H1 (cell line): ENCODE data around the gene FITM2. TPM values are rescaled to one million over a fixed set of nuclear protein-coding genes. Genes with fewer than 3 reads are reported as not detected.

Experiments
- CTCF ChIA-PET: fragments of 300-600 bp; sonication (Branson Sonifier 250); formaldehyde crosslinking; loops from one replicate; lab custom pipeline; 2021; ENCODE audit not compliant: partially characterized antibody; lab: Charles Lee
- POLR2A ChIA-PET: fragments of 300-600 bp; sonication (Branson Sonifier 250); formaldehyde crosslinking; loops from one replicate; lab custom pipeline; 2021; ENCODE audit warnings: inconsistent platforms; ENCODE audit not compliant: partially characterized antibody; lab: Charles Lee
- DNase-seq, 2 experiments: peaks; one replicate each; pipeline versions ENCODE4 v3.0.0 to v3.0.0-alpha.2; 2010 to 2022; ENCODE audit warnings: low spot score in 2 of 2, low read depth in 1 of 2, mixed read lengths in 1 of 2
- FAIRE-seq: peaks from 2 replicates; lab custom pipeline; 2011; peaks lifted over from hg19 to GRCh38; lab: Jason Lieb, UNC
- H2AFZ ChIP-seq: 2 replicates; pipeline ENCODE4 v1.8.1; 2012; ENCODE audit warnings: low read length, inconsistent platforms
- H2AK5ac ChIP-seq: 2 replicates; pipeline ENCODE4 v1.6.1; 2013; ENCODE audit warnings: low read depth, low read length
- H2BK120ac ChIP-seq: replicated peaks from 2 replicates; pipeline ENCODE3; 2013; ENCODE audit warnings: low read depth, low read length, inconsistent platforms
- H2BK12ac ChIP-seq: 2 replicates; pipeline ENCODE4 v1.6.1; 2013; ENCODE audit warnings: low read depth, low read length
- H2BK15ac ChIP-seq: 2 replicates; pipeline ENCODE4 v1.6.1; 2013; ENCODE audit warnings: low read length
- H2BK20ac ChIP-seq: 2 replicates; pipeline ENCODE4 v1.6.1; 2013; ENCODE audit warnings: low read length
- H2BK5ac ChIP-seq: 2 replicates; pipeline ENCODE4 v1.6.1; 2013; ENCODE audit warnings: low read depth, low read length
- H3K14ac ChIP-seq: 2 replicates; pipeline ENCODE4 v1.6.1; 2013; ENCODE audit warnings: inconsistent platforms; ENCODE audit not compliant: insufficient read length
- H3K18ac ChIP-seq: 2 replicates; pipeline ENCODE4 v1.6.1; 2013; ENCODE audit warnings: low read length; ENCODE audit errors: extremely low read depth
- H3K23ac ChIP-seq: 2 replicates; pipeline ENCODE4 v1.6.1; 2013; ENCODE audit warnings: inconsistent platforms; ENCODE audit not compliant: insufficient read length
- H3K23me2 ChIP-seq: 2 replicates; pipeline ENCODE4 v1.6.1; 2013; ENCODE audit warnings: low read depth, low read length
- H3K27ac ChIP-seq: 2 replicates; pipeline ENCODE4 v1.6.1; 2011; ENCODE audit warnings: low read depth, low read length, inconsistent platforms
- H3K27me3 ChIP-seq, 4 experiments: replicated peaks in 1 of 4; 1 replicate in 1 of 4; 2 replicates in 3 of 4; pipeline versions ENCODE4 v1.6.1 to v1.8.1; 2011 to 2013; ENCODE audit warnings: low read length in 3 of 4, mild to moderate bottlenecking in 3 of 4, inconsistent platforms in 2 of 4, mixed read lengths in 2 of 4, moderate library complexity in 1 of 4; ENCODE audit not compliant: control insufficient read depth in 3 of 4, insufficient read depth in 3 of 4; ENCODE audit errors: extremely low read depth in 1 of 4
- H3K36me3 ChIP-seq, 4 experiments: 2 replicates each; pipeline versions ENCODE4 v1.6.1 to v1.8.1; 2011 to 2013; ENCODE audit warnings: mild to moderate bottlenecking in 4 of 4, low read length in 3 of 4, moderate library complexity in 2 of 4, control low read depth in 1 of 4, inconsistent platforms in 1 of 4; ENCODE audit not compliant: insufficient read depth in 4 of 4, control insufficient read depth in 2 of 4
- H3K4ac ChIP-seq: replicated peaks from 2 replicates; pipeline ENCODE3; 2013; ENCODE audit warnings: low read length, low read depth, mixed read lengths, inconsistent platforms; ENCODE audit not compliant: insufficient read length
- H3K4me1 ChIP-seq, 4 experiments: replicated peaks in 1 of 4; 1 replicate in 1 of 4; 2 replicates in 3 of 4; pipeline versions ENCODE4 v1.6.1 to v1.8.1; 2011 to 2013; ENCODE audit warnings: low read length in 3 of 4, inconsistent platforms in 2 of 4, mixed read lengths in 1 of 4; ENCODE audit not compliant: insufficient read depth in 4 of 4, control insufficient read depth in 3 of 4
- H3K4me2 ChIP-seq, 2 experiments: 2 replicates each; pipeline versions ENCODE4 v1.6.1 to v1.8.1; 2011 to 2013; ENCODE audit warnings: low read depth in 2 of 2, low read length in 2 of 2, control low read depth in 1 of 2, inconsistent platforms in 1 of 2, mild to moderate bottlenecking in 1 of 2; ENCODE audit not compliant: insufficient read depth in 1 of 2
- H3K4me3 ChIP-seq, 4 experiments: fragments of 200-600, 300-600 bp in 1 of 4; sonication (generic), shearing (Covaris generic), sonication (Bioruptor Twin) in 1 of 4; 2 replicates each; pipeline versions ENCODE4 v1.5.1 to v1.8.1; 2011 to 2016; ENCODE audit warnings: low read length in 4 of 4, low read depth in 3 of 4, control low read depth in 2 of 4, inconsistent platforms in 2 of 4, mild to moderate bottlenecking in 2 of 4, mixed read lengths in 1 of 4, moderate library complexity in 1 of 4; ENCODE audit not compliant: insufficient read depth in 2 of 4; ENCODE audit errors: extremely low read depth in 1 of 4
- H3K56ac ChIP-seq: replicated peaks from 2 replicates; pipeline ENCODE3; 2013; ENCODE audit warnings: low read depth, mild to moderate bottlenecking, mixed read lengths, low read length, inconsistent platforms; ENCODE audit not compliant: insufficient read length
- H3K79me1 ChIP-seq: 2 replicates; pipeline ENCODE4 v1.6.1; 2013; ENCODE audit warnings: low read depth, low read length, control low read depth
- H3K79me2 ChIP-seq, 2 experiments: 2 replicates each; pipeline versions ENCODE4 v1.6.1 to v1.8.1; 2012 to 2013; ENCODE audit warnings: low read length in 2 of 2, mild to moderate bottlenecking in 2 of 2, inconsistent platforms in 1 of 2; ENCODE audit not compliant: insufficient read depth in 2 of 2, control insufficient read depth in 1 of 2
- H3K9ac ChIP-seq, 4 experiments: replicated peaks in 1 of 4; 1 replicate in 1 of 4; 2 replicates in 3 of 4; pipeline versions ENCODE4 v1.6.1 to v1.8.1; 2011 to 2013; ENCODE audit warnings: low read depth in 3 of 4, low read length in 3 of 4, control low read depth in 2 of 4, mild to moderate bottlenecking in 2 of 4, moderate library complexity in 2 of 4, inconsistent platforms in 1 of 4; ENCODE audit errors: extremely low read depth in 1 of 4
- H3K9me3 ChIP-seq, 2 experiments: 2 replicates each; pipeline versions ENCODE4 v1.6.1 to v1.8.1; 2012 to 2013; ENCODE audit warnings: mild to moderate bottlenecking in 2 of 2, moderate library complexity in 2 of 2, control low read depth in 1 of 2, inconsistent platforms in 1 of 2, low read depth in 1 of 2, low read length in 1 of 2, mixed read lengths in 1 of 2; ENCODE audit not compliant: insufficient read depth in 2 of 2
- H4K20me1 ChIP-seq, 2 experiments: replicated peaks in 1 of 2; 2 replicates each; pipeline versions ENCODE3 to v1.8.1; 2011 to 2013; ENCODE audit warnings: inconsistent platforms in 2 of 2, low read length in 2 of 2, mild to moderate bottlenecking in 1 of 2; ENCODE audit not compliant: insufficient read depth in 2 of 2, control insufficient read depth in 1 of 2
- H4K5ac ChIP-seq: 2 replicates; pipeline ENCODE4 v1.6.1; 2013; ENCODE audit warnings: low read length, low read depth, mixed read lengths, inconsistent platforms; ENCODE audit not compliant: insufficient read length
- H4K8ac ChIP-seq: 2 replicates; pipeline ENCODE4 v1.8.0; 2013; ENCODE audit warnings: mild to moderate bottlenecking, moderate library complexity, low read length, inconsistent platforms; ENCODE audit not compliant: insufficient read depth; ENCODE audit errors: extremely low read depth
- H4K91ac ChIP-seq: replicated peaks from 2 replicates; pipeline ENCODE3; 2013; ENCODE audit warnings: low read length, mixed read lengths, inconsistent platforms; ENCODE audit not compliant: insufficient read length
- ATF2 ChIP-seq: IDR thresholded peaks from 2 replicates; pipeline ENCODE4 v1.6.1; 2012; ENCODE audit warnings: low read length, inconsistent platforms
- BCL11A ChIP-seq, 2 experiments: IDR thresholded peaks; one replicate each; pipeline ENCODE4 v1.6.1; 2011; ENCODE audit warnings: low read depth in 2 of 2, low read length in 2 of 2, mild to moderate bottlenecking in 2 of 2
- EP300 ChIP-seq, 2 experiments: IDR thresholded peaks; 1 replicate in 1 of 2; 2 replicates in 1 of 2; pipeline ENCODE4 v1.6.1; 2011 to 2012; ENCODE audit warnings: low read depth in 2 of 2, low read length in 2 of 2, mild to moderate bottlenecking in 2 of 2, borderline replicate concordance in 1 of 2, inconsistent platforms in 1 of 2, moderate library complexity in 1 of 2
- JUN ChIP-seq: IDR thresholded peaks from 2 replicates; pipeline ENCODE4 v1.6.1; 2011; ENCODE audit warnings: low read depth, mild to moderate bottlenecking, improper control_type of control experiment, low read length
- KDM4A ChIP-seq: IDR thresholded peaks from one replicate; pipeline ENCODE4 v1.7.1; 2012; ENCODE audit warnings: low read depth, mild to moderate bottlenecking, moderate library complexity, low read length, inconsistent platforms; ENCODE audit not compliant: severe bottlenecking
- POU5F1 ChIP-seq: IDR thresholded peaks from 2 replicates; pipeline ENCODE4 v1.6.1; 2011; ENCODE audit warnings: low read depth, mild to moderate bottlenecking, low read length, moderate library complexity
- SIRT6 ChIP-seq: IDR thresholded peaks from one replicate; pipeline ENCODE4 v1.7.1; 2012; ENCODE audit warnings: low read length, inconsistent platforms
- SP2 ChIP-seq: IDR thresholded peaks from 2 replicates; pipeline ENCODE4 v1.6.1; 2012; ENCODE audit warnings: mild to moderate bottlenecking, low read length, inconsistent platforms
- SUZ12 ChIP-seq: fragments of 200-600 bp; sonication (generic); IDR thresholded peaks from 2 replicates; pipeline ENCODE4 v1.6.1; 2012; ENCODE audit warnings: mild to moderate bottlenecking, inconsistent platforms, low read length, moderate library complexity, mixed read lengths
- USF2 ChIP-seq: IDR thresholded peaks from 2 replicates; pipeline ENCODE4 v1.6.1; 2011; ENCODE audit warnings: low read length, improper control_type of control experiment
- WGBS, 2 experiments: shearing (Covaris generic) in 1 of 2; methylation state at CpG; one replicate each; pipeline versions ENCODE4 v1.1.6 to v1.1.7; 2013 to 2015; ENCODE audit warnings: low lambda C conversion rate in 2 of 2, mixed read lengths in 2 of 2, inconsistent platforms in 1 of 2, low coverage in 1 of 2, missing lambda C conversion rate in 1 of 2; ENCODE audit not compliant: insufficient replicate concordance in 2 of 2, insufficient coverage in 1 of 2, insufficient read length in 1 of 2; ENCODE audit errors: extremely low coverage in 1 of 2, missing lambda C conversion rate in 1 of 2; 5-methylcytosine and 5-hydroxymethylcytosine counted together
- polyA plus RNA-seq, 7 experiments: library from polyadenylated mRNA; depleted of rRNA in 3 of 7; stranded (reverse) in 5 of 7; unstranded in 2 of 7; fragments of >200 nt in 5 of 7; fragments of 200-250 nt in 2 of 7; gene quantifications; 1 replicate in 5 of 7; 2 replicates in 1 of 7; 4 replicates in 1 of 7; pipeline versions ENCODE4 v1.2.1 to v1.2.3, GENCODE V29; 2011 to 2013; ENCODE audit warnings: missing spikeins in 2 of 7, mixed read lengths in 2 of 7
- total RNA-seq: library from RNA; stranded (reverse); fragmentation: NEBNext Ultra II Directional; extraction: Animal tissue kit (Norgen Biotek cat#: 25700); gene quantifications from 2 replicates; pipeline ENCODE4 v1.2.1, GENCODE V29; 2021
- TF ChIP-seq, protein P1 (sequence below): IDR thresholded peaks from 2 replicates; pipeline ENCODE4 v1.6.1; 2012; ENCODE audit warnings: inconsistent platforms

FITM2 gene
- total and polyA plus RNA-seq, 2 of the 8 experiments (the other 6 are each of a cell fraction or from before 2014, with no cell fraction given), result 1.1 to 2.1 TPM

GRCh38 chr20:44343162-44343675 is 32.2 kb upstream of the FITM2 start:
- Histone ChIP-seq H3K14ac (no peak overlapping the region), H4K5ac (no peak overlapping the region), H3K9ac (no peak overlapping the region), H3K27ac (no peak overlapping the region), H3K36me3 (no peaks in the 10 kb centered on the region), H2BK20ac (no peak overlapping the region), H3K56ac (no peak overlapping the region), H3K9me3 (no peaks in the 10 kb centered on the region), H4K91ac (no peak overlapping the region), H2BK15ac (no peak overlapping the region), H3K4me2 (no peak overlapping the region), H2BK120ac (no peak overlapping the region), H3K79me2 (no peaks in the 10 kb centered on the region), H3K27me3 (no peaks in the 10 kb centered on the region), H3K4me3 (no peak overlapping the region), H3K4ac (no peak overlapping the region), H2AK5ac (no peak overlapping the region), H3K79me1 (no peaks in the 10 kb centered on the region), H2BK5ac (no peak overlapping the region), H3K23me2 (no peaks in the 10 kb centered on the region), H3K18ac (no peak overlapping the region), H2BK12ac (no peak overlapping the region), H4K20me1 (no peaks in the 10 kb centered on the region), H3K4me1 (no peaks in the 10 kb centered on the region), H4K8ac (peak overlapping the region; percentile 38; the same call in 1 of the 2 replicates), H2AFZ (no peak overlapping the region), H3K23ac (no peak overlapping the region)
- FAIRE-seq, result no peak
- CTCF ChIA-PET, result interaction anchor here (0.7 to 1.7 kb wide), 5 partner anchors 33 to 161 kb away, joined by 3 to 6 read pairs (median 3); no protein-coding TSS in a partner anchor
- POLR2A ChIA-PET, result no interaction called here
- WGBS, 2 experiments, result 84% methylated on average over 12 of the region's 12 CpGs; no CpG with 5 or more reads in 1 of the 2 experiments
- no peak for DNase-seq
- TF ChIP-seq ATF2 (no peak), JUN (no peak), POU5F1 (no peak), BCL11A (IDR thresholded peaks at IDR 0.05; ENCODE audit: low read depth in 2 of 2, low read length in 2 of 2) (no peak), SP2 (no peak), KDM4A (no peak), EP300 (IDR thresholded peaks at IDR 0.05; ENCODE audit: borderline replicate concordance in 1 of 2, low read depth in 2 of 2, low read length in 2 of 2) (no peak), SUZ12 (no peak), SIRT6 (no peak), USF2 (no peak)
- TF ChIP-seq, protein P1, sequence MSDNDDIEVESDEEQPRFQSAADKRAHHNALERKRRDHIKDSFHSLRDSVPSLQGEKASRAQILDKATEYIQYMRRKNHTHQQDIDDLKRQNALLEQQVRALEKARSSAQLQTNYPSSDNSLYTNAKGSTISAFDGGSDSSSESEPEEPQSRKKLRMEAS, result no peak
